CD4-positive, alpha-beta T cell treated with Interferon alpha-2 for 1 hour (primary cell): Measurements from ENCODE around the gene PCYOX1L.

Experiments
- DNase-seq, 2 donors: peaks; one replicate each; pipeline ENCODE4 v3.0.0-alpha.2; 2020 to 2022

PCYOX1L gene

DNA sequence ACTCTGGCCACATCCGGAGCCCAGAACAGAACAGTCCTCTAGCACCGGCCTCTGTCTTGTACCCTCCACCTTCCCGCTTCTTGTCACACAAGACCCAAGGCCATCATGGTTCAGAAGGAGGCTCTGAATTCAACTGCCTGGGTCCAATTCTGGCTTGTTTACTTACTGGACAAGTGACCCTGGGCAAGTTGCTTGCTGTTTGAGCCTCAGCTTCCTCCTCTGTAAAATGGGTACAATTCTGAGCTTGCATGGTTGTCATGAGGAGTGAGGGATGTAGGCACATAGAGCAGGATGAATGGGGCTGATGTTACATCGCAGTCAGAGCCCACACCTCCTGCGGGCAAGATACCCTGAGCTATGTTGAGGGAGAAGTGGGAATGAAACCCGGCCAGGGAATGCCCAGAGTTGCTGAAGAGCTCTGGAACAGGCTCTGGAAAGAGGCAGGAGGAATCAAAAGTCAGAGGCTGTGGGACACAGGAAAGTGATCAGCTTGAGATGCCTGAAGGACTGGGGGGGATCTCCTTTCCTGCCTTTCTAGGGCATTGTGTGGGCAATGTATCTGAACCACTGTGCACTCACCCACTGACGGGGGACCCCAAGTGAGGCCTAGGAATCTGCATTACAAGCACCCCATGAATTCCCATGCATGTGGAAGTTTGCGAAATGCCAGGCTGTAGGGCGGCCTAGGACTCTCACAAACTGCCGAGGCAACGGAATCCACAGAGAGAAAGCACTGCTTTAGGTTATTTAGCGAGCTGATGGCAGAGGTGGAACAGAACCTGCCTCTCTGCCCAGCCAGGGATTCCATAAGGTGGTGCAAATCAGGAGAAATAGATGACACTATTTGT lies 50.6 kb downstream of the PCYOX1L start:
- no peak for DNase-seq

GRCh38 chr5:149409268-149409948 lies 51.6 kb downstream of the PCYOX1L start:
- no peak for DNase-seq

DNA sequence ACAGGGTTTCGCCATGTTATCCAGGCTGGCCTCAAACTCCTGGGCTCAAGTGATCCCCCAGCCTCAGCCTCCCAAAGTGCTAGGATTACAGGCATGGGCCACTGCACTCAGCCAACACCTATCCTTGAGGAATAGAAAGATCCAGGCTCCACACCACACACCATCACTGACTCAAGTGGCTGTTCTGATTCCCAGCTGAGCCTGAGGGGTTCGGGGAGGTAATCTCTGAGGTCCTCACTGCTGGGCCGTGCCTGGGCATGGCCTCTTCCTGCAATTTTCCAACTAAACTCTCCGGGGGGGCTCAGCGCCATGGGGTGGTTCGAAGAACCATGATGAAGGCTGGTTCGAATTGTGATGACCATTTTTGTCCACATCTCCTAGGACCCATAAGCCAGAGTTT lies 52.2 kb downstream of the PCYOX1L start:
- no peak for DNase-seq

DNA sequence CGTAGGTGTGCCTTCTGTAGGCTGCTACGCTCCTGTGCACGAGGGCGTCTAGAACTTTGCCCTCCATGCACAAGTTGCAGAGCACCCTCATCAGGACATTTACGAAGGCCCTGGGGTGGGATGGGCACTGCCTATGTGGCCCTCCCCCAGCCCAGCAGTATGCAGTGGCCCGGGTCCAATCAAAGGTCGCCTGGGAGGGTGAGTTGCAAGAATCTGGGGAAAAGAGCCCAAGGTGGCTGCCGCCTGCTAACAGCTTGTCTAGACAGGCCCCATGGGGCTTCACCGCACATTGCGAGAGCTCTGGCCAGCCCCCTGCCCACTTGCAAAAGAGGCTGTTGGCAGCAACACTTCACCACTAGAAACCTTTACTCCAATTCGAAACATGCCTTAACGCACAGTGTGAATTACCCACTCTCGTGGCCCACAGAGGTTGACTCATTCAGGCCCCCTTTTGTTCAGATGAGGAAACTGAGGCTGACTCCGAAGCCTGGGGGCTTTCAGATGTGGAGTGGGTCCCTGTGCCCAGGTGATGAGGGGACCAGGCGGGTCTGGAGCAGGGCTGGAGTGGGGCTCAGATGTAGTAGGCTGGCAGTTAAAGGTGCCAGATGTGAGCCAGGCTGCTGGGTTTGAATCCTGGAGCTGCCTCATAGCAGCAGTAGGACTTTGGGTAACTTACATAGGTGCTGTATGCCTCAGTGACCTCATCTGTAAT lies 53.0 kb downstream of the PCYOX1L start:
- DNase-seq = no peak

- no peak for DNase-seq
Observed at GRCh38 chr5:149411738-149412519, 54.1 kb downstream of the PCYOX1L start.

GRCh38 chr5:149412783-149413476 lies 55.1 kb downstream of the PCYOX1L start:
- DNase-seq = no peak

DNA sequence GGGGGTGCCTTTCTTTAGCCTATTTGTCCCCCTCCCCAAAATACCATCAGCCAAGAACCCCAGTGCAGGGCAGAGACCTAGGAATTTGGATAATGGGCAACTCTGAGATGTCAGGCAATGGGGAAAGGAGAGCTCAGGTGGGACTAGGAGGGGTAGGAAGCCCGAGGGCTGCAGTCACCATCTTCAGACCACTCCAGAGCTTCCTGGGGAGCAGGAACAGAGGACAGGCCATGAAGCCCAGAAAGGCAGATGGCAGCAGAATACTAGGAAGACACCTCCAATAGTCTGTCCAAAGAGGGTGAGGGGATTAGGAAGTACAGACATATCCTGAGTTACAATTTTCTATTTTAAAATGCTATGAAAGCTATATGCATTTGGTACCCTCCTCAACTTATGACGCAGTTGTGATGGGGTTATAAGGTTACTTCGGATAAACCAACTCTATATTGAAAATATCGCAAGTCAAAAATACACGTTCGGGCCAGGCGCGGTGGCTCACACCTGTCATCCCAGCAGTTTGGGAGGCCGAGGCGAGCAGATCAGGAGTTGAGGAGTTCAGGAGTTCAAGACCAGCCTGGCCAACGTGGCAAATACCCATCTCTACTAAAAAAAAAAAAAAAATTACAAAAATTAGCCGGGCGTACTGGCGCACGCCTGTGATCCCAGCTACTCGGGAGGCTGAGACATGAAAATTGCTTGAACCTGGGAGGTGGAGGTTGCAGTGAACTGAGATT lies 55.8 kb downstream of the PCYOX1L start:
- no peak for DNase-seq

GRCh38 chr5:149414405-149415065 lies 56.7 kb downstream of the PCYOX1L start:
- DNase-seq = no peak

- no peak for DNase-seq
Observed at GRCh38 chr5:149415066-149415967, 57.5 kb downstream of the PCYOX1L start.

- DNase-seq = no peak
Observed at GRCh38 chr5:149416987-149417710, 59.3 kb downstream of the PCYOX1L start.

- DNase-seq = no peak
Observed at GRCh38 chr5:149417711-149418368, 60.0 kb downstream of the PCYOX1L start.

GRCh38 chr5:149418910-149419531 lies 61.2 kb downstream of the PCYOX1L start:
- DNase-seq = no peak
